GM21390 (cell line): ENCODE measurements around the gene ARHGEF16.

ENCODE experiments used
- ATAC-seq: cut with Tn5 transposase; IDR thresholded peaks from one replicate; pipeline ENCODE4 v1.9.1; 2021; ENCODE audit not compliant: unreplicated experiment

ARHGEF16 gene

DNA sequence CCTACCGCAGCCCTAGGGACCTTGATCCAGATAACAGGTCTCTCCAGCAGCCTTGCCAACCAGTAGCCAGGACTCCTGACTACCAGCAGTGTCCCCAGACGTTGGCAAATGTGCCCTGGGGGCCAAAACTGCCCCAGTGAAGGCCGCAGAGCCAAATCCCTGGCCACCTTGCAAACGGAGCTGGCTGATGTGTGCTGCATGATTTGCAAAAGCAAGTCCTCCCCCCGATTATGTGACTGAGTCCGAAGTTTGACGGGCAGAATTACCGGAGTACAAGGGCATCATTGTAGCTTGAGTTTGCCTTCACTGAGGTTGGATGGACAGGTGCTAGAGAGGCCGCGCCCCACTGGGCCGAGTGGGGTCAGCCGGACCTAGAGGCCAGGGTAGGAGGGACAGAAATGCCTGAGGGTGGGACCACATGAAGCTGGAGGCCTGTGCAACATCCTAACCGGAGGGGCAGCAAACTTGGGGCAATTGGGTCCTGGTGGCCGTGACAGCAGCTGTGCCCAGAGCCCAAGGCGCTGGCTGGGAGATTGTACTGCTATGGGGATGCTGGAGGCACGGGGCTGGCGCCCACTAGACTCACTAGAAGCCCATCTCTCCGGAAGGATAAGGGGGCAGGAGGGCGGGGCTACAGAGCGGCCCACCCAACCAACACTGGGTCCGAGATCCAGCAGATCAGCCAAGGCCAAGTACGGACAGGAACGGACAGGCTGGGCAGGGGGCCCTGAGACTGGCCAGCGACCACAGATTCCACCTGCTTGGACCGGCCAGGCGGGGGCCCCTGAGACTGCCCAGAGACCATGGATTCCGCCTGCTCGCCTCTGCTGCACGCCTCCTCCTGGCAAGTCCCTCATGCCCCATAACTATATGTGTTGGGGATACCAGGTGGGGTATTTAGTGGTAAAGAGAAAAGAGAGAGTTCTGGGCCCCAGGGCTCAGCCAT, 2.8 kb downstream of the ARHGEF16 start:
- ATAC-seq = no peak

DNA sequence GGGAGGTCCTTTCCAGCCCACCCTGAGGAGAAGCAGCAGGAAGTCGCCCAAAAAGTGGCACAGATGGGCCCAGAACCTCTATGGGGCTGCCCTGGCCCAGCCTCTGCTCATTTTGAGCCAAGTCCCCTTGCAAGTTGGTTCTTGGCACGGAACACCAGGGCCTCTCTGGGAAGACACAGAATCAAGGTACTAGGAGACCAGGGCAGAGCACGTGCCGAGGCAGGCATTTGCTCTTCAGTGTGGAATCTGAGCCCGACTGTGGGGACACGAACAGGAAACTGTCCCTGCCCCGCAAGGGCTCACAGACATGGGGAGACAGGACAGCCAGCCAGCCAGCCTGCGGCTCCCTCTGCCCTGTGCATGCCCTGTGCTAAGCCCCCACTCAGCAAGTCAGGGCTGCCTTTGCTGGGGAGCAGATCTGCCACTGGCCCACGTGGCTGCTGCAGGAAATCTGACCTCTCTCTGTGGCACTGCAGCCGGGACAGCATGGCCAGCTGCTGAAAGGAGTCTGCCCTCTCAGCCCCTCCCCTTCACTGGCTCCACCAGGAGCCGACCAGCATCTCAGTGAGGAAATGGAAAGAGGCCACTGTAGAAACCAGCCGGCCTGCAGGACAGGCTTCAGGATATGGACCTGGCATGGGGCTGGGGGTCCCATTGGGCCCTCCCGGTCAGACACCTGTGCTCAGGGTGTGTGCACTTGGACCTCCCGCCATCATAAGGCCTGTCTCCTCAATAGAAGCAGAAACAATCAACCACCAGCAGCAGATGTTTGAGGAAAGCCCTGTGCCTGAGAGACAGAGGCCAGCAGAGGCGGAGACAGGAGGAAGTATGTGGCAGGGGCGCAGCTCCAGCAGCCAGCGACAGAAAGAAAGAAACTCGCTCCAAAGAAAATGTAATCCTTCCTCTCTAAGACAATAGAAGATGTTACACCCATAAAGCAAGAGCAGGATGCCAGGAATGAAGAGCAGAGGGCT, 3.7 kb downstream of the ARHGEF16 start:
- ATAC-seq = no peak

DNA sequence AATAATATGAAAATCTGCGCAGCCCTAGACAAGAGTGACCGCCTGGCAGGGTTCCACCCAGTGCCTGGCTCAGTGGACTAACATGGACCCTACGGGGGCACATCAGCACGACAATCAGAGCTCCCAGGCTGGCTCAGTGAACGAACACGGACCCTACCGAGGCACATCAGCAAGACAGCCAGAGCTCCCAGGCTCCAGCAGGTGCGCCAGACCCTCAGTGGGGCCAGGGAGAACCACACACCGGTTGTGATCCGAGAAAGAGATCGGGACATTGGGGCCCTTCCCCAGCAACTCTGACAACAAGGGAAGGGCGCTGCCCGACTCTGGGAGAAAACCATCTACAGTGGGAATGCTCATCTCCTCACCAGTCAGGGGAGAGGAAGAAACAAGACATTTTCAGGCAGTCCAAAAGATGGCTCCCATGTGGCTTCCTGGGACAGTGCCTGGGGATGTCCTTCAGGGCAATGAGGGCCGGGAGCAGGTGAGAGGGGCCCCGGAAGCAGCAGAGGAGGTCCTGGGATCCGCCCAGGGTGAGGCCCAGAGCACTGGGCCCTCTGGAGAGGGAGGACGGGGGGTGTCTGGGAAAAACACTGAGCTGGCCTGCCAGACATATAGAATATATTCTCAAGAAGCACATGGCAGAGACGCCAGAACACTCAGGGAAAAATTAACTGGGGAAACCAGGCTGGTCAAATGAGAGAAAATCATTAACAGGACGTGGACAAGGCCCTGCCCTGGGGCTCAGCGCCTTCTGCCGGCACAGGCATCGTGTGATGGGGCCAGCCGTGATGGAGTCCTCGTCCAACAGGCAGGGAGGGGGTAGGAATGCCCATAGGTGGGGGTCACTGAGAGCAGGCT, 4.8 kb downstream of the ARHGEF16 start:
- ATAC-seq = no peak

DNA sequence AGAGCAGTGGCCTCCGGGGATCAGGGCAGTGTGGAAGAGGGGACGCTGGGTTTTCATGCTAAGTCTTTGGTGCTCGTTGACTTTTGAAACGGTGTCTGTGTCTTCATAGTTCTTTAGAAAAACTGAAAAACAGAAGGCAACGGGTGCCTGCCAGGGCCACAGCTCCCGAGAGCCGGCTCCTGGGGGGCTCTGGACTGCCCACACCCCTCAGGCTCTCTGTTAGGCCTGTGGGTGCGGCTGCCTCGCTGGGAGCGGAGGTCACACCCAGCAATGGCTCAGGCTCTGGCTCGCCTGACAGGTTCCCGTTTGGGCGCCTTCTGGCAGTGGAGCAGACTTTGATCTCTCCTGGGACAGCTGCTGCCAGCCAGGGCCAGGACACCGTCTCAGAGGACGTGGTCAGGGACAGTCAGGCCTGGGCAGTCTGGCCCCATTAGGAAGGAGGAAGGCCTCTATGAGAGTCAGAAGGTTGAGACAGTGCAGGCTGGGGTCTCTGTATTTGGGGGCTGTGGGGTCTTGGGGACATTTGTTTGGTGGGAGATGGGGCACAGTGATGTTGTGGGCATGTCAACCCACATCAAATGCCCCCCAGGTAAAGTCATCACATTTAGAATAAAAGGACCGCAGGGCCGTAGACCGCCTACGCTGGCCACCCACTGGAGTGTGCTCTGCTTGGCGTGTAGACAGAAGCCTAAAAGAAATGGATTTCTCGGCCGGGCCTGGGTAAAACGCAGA, 5.6 kb downstream of the ARHGEF16 start:
- ATAC-seq = no peak

DNA sequence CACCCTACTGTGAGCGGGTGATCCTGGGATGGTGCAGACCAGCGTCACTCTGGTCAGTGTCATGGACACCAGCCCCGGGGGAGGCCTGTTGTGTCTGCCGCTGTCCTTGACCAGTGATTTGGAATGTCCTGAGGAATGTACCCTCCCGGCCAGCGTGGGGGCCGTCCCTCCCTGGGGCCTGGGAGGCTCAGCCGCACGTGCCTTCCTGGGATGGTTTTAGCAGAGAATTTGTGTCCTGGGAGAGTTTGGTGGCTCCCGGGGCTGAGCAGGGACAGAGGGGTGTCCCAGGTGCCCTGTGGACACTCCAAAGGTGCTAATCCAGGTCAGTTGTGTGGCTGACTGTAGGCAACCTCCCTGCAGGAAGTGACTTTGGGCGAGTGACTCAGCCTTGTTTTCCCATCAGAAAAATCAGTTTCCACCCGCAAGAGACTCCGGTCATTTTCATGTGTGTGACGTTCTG, 6.2 kb downstream of the ARHGEF16 start:
- ATAC-seq = no peak

DNA sequence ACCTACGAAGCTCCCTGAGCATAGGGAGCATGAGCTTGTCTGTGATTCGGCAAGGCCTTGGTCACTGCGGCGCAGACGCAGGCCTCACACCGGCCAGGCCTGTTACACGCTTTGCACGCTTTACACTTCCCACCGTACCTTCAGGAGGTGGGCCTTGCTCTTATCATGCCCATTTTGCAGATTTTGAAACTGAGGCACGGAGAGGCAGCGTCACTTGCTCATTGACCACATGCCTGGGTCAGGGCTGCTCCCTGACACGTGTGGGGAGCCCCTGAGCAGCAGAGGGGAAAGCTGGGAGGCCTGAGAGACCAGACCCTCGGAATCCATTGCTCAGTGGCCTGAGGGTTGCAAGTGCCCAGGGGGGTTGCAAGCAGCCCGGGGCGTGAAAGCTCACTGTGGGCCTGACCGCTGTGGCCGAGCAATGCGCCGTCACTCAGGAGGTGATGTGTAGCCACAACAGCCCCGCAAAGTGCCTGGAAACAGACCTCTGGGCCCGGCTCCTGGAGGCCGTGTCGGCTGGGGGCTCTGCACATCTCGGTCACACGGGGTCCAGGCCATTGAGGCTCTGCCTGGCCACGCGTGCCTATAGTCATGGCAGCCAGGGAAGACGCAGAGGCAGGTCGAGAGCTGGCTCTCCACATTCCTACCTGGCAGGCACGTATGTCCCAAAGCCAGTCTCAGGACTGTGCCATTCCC, 6.9 kb downstream of the ARHGEF16 start:
- no peak for ATAC-seq

DNA sequence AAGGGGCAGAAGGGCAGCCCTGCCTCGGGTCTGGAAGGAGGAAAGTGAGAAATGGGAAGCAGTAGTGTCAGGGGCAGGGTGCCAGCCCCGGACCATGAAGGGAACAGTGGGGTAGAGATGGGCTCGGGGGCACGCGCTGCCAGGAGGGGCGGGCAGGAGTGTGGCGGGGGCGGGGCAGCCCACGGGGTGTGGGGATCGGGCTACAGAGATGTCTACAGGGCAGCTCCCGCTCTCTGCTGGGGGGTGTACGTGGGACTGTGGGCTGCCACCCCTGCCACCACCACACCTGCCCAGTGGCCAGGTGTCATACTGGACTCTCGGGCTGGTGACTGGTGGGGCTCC, 7.4 kb downstream of the ARHGEF16 start:
- ATAC-seq = no peak

DNA sequence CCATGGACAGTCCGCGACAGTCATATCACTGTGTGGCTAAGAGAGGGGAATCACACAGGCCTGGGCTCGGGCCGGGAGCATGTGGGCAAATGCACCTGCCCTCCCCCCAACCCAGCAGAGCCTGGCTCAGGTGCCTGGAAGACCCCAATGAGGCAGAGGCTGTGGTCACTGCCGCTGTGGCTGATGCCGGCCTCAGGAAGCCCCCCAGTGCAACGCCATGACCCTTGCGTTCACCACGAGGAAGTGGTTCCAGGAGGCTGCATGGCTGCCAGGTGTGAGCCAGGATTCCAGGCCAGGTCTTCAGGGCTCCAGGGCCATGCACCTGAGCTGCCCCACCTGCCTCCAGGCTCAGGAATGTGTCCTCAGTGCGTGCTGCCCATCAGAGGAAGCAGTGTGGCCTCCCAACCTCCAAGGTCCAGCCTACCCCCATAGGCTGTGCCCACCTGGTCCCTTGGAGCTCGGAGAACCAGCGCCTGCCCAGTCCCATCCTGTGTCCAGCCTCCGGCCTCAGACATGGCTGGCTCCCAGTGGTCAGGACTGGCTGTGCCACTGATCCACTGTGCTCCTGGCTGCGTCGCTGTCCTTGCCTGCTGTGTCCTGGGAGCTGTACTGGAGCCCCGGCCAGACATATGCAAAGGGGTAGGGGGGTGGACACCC, 8.0 kb downstream of the ARHGEF16 start:
- ATAC-seq = no peak

DNA sequence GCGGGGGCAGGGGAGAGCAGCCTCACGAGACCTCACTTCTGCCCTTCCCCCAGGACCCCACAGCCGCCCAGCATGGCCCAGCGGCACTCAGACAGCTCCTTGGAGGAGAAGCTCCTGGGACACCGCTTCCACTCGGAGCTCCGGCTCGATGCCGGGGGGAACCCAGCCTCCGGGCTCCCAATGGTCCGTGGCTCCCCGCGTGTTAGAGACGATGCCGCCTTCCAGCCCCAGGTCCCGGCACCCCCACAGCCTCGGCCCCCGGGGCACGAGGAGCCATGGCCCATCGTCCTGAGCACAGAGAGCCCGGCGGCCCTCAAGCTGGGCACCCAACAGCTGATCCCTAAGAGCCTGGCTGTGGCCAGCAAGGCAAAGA, 8.5 kb downstream of the ARHGEF16 start:
- no peak for ATAC-seq

DNA sequence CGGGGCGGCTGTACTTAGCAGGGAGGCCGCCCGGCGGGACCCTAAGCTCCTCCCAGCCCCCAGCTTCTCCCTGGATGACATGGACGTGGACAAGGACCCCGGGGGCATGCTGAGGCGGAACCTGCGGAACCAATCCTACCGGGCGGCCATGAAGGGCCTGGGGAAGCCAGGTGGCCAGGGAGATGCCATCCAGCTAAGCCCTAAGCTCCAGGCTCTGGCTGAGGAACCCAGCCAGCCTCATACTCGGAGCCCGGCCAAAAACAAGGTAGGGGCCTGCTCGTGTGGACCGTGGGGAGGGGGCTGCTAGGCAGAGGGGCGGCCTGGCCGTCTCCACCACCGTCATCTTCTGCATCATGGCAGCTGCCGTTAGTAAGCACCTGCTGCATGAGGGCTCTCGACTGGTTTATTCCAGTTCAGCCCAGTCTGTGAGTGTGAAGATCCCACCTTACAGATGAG, 9.0 kb downstream of the ARHGEF16 start:
- ATAC-seq = no peak

DNA sequence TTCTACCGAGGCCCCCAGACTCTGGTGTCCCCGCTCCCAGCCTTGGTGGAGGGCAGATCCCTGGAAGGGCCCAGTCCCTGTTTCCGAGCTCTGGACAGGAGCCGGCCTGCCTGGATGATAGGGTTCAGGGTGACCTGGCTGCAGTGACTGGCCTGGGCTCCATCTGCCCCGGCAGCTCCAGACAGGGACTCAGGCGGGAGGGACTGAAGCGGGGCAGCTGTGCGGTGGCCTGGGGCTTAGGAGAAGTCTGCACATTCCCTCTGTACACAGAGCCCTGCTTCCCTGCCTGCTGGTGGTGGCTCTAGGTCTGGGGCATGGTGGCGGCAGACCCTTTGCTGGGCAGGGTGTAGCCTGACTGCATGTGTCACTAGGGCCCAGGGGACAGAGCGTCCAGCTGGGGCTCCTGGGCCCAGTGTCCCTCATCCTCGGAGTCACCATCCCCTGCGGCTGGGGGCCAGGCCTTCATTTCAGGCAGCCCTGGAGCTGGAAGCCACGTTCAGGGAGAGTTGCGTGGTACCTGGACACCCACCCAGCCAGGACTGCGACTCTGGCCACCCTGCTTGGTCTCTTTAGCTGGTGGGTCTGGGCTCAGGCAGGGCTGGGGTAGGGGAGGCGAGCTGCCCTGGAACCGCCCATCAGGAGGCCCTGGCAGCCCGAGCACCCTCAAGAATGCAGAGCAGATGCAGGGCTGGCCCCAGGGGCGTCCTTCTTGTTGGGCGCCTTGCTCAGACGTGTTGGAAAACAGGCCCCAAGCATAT, 9.6 kb downstream of the ARHGEF16 start:
- no peak for ATAC-seq

DNA sequence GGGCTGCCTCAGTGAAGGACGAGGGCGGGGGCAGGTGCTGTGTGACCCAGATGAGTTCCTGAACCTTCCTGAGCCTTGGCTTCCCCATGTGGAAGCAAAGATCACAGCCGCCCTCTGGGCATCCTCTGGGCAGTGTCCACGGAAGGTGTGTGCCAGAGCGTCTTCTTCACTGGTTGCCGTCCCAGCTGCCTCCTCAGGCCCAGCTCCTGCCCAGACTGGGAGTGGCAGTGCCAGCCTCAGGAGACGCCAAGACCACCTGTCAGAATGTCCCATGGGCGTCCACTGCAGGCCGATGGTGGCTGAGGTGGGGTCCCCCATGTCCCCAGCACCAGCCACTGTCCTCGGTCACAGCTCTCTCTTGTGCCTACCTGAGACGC, 10.2 kb downstream of the ARHGEF16 start:
- no peak for ATAC-seq

DNA sequence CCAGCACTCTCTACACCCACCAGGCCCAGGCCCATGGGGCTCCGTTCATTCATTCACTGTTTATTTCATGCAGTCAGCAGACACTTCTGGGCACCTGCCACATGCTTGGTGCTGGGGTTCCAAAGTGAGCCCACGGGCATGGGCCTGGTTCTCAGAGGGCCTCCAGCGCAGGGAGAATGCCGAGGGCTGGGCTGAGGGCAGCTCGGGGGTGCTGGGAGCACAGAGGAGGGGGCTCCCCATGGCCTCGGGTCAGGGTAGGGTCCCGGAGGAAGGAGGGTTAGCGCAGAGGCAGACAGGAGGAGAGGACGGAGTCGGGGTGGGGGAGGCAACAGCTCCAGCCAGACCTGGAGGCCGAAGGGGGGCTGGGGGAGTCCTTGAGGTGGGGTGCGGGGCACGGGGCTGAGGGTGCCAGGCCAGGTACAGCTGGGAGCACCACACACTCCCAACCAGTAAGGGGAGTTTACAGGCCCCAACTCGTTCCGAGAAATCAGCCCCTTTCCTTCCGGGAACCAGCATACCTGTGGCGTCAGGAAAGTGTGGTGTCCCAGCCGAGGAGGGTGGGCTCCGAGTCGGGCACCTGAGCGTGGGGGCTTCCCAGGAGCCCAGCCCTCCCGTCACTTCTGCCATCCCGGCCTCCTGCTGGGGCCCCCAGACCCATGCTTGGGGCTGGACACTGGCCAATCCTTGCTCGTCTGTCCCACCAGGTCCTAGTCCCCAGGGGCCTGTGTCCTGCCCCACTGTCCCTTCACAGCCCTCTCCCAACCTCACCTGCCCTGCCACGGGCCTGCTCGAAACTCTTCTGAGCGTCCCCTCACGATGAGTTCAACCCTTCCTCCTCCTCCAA, 10.8 kb downstream of the ARHGEF16 start:
- ATAC-seq = no peak

DNA sequence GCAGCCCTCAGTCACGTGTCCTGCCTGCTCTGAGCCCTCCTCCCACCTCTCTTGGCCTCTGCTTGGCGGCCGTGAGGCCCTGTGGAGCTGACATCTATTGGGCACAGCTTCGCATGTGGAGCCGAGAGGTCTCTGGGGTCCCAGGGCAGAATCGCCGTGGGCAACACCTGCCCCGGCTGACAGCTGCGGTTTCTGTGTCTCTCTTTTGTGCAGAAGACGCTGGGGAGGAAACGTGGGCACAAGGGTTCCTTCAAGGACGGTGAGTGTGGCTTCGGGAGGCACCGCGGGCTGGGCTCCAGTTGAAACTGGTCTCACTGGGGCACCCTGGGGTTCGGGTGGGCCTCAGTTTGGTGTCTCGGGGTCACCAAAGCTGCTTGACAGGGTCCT, 11.5 kb downstream of the ARHGEF16 start:
- ATAC-seq = no peak

DNA sequence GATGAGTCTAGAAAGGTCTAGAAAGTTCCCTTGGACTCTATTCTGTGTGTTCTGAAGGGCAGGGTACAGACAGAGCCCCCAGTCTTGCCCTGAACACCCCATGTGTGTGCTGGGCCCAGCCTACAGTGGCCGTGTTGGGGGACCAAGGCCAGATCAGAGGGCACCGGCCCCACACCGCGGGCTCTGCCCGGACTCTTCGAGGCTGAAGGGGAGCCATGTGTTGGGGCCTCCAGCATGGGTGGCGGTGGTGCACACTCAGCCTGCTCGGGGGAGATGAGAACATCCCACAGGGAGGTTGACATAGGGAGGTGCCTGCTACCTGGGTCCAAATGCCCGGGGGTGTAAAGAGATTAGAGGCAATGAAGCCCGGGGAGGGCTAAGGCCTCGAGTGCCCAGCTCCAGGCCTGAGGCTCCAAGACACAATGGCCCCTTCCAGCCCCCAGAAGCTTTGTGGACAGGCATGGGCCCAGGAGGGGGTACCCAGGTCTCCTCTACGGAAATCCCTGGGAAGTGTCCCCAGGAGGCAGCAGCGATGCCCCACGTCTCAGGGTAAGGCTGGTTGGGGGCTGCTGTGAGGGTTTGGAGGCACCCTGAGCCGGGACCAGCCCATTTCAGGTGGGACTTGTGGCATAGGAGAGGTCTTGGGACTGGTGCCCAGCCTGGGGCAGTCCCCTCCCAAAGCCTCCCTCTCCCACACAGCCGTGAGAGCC, 12.1 kb downstream of the ARHGEF16 start:
- no peak for ATAC-seq

DNA sequence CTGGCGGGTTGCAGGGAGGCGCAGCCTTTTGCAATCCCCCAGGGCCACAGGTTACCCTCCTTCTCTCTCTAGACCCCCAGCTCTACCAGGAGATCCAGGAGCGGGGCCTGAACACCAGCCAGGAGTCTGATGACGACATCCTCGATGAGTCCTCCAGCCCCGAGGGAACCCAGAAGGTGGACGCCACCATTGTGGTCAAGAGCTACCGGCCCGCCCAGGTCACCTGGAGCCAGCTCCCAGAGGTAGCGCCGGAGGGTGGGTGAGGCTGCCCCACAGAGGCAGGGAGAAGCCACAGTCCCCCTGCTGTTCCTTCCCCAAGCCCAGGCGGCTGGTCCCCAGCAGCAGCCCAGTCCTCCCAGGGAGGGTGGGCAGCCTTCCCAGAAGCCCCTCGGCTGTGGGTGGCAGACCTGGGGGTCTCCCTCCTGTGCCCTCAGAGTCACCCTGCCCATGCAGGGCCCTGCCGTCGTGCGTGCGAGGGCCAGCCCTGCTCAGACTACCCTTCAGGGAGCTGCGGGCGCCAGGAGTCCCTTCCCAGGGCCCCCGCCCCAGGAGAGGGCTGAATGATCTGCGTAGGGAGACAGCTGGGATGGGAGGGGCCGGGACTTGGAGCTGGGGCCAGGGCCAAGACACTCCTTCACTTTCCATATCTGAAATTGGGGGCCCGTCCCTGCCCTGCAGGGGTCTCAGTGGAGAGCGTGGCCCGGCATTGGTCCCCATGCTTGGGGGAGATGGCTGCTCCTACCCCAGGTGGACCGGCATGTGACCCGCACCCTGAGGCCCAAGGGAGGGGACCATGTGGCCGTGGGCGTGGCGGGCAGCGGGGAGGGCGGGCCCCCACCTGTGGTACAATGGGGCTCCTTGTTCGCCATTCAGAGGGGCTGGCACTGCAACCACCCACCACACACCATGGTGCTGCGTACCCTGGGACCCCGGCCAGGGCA, 12.9 kb downstream of the ARHGEF16 start:
- ATAC-seq = no peak
